NCI-H82 treated with DMSO at 0.1 percent for 48 hours (cell line): ENCODE results near the gene MAGI2.
"Not testable (repeated sequence)": the region's sequence is repeated elsewhere in the genome, so short reads cannot be mapped to it uniquely, and the experiment has no call there.

Experiments used
- DNase-seq: peaks from one replicate; lab custom pipeline; 2025; ENCODE audit not compliant: unreplicated experiment; lab: John Stamatoyannopoulos, UW

MAGI2 gene

DNA sequence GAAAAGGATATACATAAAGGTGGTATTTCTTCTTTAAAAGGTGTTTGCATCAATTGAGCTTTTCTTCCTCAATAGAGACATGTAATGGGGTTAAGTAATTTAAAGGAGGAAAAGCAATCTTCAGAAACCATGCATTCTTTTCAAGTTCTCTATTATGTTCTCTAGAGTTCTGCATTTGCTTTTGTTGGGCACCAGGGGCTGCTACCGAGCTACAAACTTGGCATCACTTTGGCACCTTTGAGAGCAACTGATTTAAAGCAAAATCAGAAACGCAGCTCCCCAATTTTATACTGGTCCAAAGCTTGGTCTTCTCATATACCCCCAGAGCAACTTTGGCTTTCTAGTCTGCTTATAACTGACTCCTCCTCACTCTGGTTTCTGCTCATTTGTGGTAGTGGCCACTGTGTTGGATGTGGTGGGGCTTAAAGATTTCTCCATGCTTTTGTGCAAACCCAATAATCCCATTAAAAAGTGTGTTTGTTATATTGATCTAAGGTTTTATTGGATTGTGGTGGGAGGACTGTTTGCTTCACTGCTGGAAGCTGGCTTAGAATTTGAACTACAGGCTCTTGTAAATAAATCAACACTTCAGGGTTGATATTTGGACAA is 942.8 kb downstream of the MAGI2 start:
- DNase-seq = peak; percentile 83

DNA sequence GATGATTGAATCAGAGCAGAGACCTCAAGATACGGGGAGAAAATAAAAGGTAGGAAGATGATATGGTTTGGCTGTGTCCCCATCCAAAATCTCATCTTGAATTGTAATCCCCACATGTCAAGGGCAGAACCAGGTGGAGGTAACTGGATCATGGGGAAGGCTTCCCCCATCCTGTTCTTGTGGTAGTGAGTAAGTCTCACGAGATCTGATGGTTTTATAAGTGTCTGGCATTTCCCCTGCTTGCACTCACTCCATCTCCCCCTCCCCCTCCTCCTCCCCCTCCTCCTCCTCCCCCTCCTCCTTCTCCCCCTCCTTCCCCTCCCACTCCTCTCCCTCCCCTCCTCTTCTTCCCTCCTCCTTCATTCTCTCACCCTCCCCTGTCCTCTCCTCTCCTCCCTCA is 950.2 kb downstream of the MAGI2 start:
- DNase-seq = not testable (repeated sequence)

DNA sequence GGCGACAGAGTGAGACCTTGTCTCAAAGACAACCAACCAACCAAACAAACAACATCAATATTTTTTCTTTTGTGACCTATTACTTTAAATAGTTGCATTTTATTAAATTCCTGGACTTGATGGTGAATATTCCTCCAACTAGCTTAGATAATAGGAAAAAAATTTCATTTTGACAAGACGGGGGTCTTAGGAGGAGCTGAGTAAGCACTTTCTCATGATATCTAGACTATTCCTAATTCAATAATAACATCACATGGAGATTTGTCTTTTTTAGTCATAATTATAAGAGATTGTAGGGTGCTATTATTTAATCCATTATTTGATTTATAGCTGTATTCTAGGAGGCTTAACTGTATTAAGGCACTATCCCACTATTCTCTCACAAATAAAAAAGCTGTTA is 952.4 kb downstream of the MAGI2 start:
- no peak for DNase-seq

DNA sequence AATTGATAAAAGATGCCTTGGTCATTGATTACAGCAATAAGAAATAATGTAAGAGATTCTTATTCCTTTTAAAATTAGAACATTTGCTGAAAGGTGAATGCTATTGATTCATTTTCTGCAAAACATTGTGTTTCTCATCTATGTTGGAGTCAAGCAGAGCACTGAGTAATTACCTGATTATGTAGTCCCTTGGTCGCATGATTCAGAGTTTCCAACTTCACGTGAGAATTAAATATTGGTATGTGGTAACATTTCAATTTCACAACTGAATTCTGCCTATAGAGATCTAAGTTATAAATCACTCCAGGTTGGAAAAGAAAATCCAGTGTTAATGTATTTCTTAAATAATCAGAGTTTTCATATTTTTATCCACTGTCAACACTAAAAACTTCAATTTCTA is 953.5 kb downstream of the MAGI2 start:
- no peak for DNase-seq

DNA sequence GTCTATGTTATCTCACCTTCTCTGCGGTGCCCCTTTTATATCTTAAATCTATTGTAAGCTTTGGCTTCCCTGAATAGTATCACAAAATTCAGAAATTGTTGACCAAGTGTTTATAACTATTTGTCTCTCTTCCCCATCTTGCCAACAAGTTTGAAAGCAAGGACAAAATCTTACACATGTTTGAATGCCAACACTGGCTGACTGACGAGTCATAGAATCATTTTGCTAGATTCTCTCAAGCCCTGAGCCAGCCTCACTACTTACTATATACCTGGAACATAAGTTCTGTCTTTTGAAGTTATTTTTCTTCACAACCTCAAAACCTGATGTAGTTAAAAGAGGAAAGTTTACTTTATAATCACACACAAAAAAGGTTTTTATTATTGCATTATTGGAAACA is 954.2 kb downstream of the MAGI2 start:
- DNase-seq = no peak

DNA sequence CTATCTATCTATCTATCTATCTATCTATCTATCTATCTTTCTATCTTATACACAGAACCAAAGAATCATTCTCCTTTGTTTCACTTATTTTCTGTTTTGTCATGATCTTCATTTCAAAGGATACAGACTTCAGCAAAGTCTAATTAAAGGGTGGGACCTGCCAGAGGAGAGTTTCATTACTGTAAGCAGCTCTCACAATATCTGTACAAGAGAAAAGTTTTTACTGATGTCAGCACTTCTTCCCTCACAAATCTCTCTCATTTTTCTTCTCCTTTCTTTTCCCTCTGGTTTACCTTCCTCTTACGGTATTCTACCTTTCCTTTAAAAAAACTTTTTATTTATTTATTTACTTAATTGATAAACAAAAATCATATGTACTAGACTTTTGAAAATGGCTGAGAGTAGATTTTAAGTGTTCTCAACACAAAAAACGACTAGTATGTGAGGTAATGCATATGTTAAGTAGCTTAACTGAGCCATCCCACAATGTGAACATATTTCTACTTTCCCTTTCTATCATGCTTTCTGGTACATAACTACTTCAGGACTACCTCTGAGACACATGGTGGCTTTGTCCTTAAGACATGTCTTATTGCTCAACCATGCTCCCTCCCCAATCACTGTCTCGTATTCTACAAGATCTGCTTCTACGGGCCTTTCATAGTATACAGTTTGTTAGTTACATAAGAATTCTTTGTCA is 955.6 kb downstream of the MAGI2 start:
- no peak for DNase-seq

DNA sequence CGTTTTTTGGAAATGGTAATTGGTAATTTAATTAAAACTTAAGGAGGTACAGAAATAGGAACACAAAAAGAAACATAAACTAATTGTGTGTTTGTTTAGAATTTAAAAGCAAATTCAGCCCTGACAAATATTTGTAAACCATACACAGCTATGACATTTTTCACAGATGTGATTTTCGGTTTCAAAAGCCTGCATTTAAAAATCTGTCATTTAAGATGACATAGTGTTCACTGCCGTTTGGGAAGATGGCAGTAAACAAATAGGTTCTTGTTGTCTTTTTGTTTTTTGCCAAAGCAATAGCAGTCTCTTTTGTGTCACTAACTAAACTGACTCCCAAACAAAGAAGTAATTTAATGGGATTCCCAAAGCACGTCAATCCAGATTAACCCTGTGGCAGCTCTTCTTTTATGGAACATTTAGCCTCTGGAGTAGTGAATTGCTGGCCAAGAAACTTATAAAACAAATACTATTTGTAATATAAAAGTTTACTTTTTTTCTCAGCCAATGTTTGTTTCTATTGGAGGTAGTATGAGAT is 957.3 kb downstream of the MAGI2 start:
- DNase-seq = peak; percentile 29

DNA sequence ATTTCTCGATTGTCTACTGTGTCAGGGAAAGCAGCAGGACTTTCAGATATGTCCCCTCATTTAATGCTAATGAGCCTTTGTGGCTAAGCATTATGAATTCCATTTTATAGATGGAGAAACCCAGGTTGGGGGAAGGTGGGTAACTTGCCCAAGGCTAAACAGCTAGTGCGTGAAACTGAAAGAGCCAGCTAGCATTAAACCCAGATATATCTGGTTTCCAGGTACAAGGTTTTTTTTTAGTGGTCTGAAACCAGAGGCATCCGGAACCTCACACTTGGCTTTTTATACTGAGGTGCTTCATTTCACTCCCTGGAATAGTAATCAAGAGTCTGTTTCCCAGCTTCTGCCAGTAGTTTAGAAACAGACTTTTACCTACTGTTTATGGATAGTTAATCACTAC is 960.1 kb downstream of the MAGI2 start:
- DNase-seq = no peak

DNA sequence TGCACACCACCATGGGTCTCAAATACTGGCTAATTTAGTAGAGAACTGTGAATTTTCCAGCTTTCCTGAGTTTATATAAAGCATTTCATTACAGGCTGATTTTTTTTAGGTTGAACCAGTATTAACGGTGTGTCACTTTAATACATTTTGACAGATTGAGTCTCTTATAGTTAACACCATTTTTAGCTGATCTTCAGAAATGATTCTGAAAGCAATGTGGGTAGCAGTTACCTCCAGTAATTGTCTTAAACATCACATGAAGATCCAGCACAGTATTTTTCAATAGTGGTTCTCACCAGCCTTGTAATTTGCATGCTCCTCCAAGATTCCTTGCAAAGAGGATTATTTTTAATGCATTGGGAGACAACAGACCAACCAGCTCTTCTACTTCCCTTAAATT is 961.3 kb downstream of the MAGI2 start:
- DNase-seq = no peak

DNA sequence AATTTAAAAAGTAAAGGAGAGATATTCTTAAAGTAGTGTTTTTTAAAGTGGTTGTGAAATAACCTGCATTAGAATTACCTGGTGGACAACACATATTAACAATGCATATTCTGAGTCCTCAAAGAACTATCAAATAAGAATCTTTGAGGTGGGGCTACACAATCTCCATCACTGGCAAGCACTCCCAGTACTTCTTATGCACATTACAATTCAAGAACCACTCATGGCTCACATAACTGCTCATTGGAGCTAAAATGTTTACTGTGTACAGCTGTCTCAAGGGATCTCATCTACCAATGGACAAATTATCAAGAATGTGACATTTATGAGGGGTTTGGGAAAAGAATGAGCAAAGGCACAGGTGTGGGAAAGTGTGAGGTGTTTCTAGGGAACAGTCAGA is 962.9 kb downstream of the MAGI2 start:
- DNase-seq = no peak

DNA sequence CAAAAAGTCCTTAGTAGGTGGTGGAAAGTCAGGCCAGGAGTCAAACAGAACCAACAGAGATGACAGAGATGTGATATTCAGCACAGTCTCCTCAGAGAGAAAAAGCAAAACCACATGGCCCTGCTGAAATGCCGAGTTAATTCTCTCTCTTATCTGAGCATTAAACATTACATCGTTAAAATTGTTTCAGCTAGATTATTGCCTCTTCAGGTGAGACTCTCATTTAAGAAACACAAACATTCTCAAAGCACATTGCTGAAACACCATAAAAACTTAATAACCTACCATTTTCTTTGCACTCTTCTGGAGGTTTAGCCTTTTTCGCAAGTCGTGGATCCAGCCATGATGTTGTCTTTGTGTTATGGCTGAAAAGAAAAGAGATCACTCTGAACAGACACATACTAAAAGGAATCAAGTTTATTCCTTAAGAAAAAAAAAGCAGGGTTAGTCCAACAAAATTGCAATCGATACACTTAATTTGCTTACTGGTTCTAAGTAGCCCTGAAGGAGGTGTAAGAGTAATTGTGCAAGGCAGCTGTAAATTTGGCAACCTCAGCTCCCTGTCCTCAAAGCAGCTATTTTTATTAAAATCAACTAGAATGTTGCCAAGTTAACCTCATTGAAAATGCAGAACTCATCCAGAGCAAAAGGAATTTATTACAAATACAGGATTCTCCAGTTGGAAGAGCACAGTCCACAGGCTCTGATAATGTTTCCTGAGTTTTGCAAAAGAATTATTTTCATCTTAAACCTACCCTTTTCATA is 963.8 kb downstream of the MAGI2 start:
- no peak for DNase-seq

DNA sequence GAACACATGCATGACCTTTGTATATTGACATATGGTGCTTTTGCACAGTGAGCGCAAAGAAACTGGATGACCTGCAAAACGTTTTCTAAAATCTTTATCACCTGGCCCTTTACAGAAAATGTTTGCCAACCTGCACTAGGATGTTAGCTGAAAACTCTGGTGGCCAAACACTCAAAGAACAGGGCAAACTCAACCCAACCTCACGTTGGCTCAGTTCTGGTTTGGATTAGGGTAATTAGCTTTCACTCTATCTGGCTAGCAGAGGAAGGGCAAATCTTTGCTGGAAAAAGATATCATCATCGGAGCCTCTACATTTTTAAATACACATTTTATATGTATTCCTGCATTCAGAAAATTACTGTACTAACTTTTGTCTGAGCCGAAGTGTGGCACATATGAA is 966.0 kb downstream of the MAGI2 start:
- no peak for DNase-seq

DNA sequence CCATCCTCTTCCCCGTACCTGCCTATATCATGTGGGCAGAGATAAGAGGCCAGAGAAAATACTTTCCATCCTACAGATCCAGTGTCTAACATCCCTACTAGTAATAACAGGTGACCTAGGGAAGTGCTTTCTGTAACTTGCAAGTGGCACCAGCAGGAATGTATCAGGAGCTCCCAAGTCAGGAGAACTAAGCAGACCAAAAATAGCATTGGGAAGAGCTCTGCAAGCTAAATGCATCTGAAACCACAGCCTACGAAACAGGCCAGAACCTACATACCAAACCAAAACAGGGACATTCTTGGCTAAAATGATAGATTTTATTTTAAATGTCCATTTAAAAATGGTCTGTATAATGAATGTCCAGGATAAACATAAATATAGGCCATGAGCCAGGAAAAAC is 974.1 kb downstream of the MAGI2 start:
- DNase-seq = no peak

DNA sequence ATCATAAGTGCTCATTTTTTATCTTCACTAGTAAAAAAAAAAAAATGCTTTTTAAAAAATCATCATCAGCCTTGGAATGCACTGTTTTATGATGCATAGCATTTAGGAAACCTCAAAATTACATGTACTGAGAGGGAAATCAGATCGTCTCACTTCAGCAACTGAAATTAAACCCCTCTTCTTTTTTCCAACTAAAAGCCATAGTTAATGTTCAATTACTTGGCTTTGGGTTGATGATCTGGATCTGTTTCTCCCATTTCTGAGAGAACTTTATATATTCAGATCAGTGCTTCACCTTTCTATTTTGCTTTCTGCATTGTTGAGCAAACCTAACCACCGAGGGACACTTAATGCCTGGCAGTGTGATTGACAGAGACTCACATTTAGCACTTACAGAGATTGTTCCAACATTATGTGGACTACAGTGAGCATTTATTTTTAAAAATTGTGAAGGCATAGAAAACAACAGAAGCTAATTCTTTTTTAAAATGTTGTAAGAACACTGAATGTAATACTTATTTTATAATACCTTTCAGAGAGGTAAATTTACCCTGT is 976.5 kb downstream of the MAGI2 start:
- DNase-seq = no peak

DNA sequence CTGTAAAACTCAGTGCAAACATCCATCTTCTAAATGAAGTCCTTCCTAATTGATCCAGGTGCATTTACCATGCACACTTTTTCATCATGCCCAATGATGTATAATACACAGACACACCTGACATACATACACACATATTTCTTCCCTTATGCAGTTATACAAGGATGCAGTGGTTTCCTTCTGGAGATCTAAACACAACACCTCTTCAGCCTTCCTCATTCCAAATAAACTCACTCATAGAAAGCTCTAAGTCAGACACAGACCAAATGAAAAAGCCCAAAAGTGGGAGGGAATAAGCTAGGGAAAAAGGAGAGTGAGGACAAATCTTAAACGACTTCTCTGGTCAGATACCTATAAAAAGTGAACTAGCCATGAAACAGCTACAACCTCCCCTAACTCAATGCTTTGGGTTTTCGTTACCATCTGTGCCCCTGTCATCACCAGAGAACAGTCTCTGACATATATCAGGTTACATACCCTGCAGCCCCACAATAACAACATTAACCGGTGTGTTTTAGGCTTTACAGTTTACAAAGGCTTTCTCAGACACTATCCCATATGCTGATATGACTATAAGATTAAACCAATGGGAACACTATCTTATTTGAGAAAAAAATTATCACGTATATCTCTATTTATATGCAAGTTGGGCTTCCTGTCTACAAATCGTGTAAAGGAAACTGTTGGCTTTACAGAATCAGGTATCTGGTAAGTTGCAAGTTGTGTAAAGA is 979.7 kb downstream of the MAGI2 start:
- DNase-seq = peak; percentile 71

DNA sequence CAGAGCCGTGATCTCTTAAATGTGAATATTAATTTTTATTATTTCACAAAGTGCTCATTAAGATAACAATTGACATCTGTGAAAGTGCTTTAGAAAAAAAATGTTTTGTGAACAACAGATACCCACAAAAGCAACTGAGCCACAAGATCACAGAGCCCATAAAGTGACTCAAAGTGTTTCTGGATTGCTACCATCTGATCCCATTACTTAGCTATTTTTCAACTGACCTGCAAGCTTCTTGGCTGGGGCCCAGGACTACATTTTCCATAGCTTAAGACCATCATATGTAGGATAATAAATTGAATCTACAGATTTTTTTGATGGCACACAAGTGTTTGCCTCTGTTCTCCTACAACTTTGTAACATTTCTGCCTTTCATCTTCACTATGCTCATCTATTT is 980.4 kb downstream of the MAGI2 start:
- no peak for DNase-seq

DNA sequence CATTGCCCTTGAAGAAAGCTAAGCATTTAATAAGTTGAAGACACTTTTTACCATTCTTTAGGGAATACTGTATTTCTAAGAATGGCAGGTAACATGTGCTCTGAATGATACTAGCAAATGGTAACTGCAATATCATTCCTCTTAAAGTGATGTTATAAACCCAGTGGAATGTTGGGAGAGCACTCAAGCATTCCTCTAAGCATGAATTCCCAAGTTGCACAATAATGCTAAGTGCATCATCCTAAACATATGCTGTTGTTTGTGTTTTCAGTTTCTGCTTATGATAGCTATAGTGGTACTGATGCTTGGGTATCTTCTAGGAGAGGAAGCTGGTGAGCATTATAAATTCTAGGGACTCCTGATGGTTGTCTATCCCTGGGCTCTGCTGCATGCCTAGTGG is 980.9 kb downstream of the MAGI2 start:
- no peak for DNase-seq

DNA sequence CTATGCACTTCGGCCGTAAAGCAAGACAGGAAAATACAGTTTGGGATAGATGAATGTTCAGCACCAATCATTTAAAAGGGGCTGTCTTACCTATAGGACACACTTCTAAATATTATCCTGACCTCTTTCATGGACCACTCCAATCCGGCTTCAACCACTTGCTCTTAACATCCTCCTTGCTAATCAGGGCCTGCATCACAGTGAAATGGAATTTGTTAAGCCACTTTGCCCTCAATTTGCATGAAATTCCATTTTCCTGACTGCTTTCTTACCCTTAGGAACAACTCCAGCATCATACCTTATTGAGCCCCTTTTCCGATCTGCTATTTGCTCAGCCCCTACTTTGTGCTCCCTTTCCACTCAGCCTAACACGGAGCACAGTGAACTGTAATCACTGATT is 987.6 kb downstream of the MAGI2 start:
- no peak for DNase-seq

DNA sequence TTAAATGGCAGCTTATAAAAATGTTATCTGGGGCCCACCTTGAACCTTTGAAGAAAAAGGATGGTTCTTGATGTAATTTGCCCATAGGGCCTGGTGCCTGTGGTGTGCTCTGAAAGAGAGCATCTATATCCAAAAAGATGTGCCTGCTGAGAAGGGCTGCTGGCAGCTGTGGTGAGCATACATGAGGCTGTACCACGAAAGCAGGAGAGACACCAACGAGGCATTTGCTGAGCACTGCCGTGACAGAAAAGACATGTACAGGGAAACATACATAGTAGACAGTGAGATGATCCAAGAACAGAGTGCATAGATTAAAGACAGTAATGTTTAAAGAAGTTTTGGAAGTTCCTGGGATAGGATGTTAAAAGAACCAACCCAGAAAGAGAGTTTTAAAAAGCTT is 990.4 kb downstream of the MAGI2 start:
- DNase-seq = no peak

DNA sequence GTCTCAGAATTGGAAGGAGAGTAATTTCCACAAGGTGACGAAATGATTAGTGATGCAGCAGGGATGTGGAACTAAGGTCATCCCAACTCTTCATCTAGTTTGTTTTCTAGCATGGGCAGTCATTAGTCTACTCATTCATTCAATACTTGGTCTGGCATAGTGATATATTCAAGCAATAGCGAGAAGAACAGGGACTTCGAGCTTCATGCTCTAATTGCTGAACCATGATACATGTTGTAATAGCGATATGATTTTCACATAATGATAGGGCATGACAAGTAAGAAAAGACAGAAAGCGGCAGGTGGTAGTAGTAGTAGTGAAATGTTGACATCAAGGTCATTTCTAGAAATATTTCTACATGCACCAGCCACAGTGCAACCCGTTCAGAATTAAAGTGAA is 1002.8 kb downstream of the MAGI2 start:
- DNase-seq = no peak

DNA sequence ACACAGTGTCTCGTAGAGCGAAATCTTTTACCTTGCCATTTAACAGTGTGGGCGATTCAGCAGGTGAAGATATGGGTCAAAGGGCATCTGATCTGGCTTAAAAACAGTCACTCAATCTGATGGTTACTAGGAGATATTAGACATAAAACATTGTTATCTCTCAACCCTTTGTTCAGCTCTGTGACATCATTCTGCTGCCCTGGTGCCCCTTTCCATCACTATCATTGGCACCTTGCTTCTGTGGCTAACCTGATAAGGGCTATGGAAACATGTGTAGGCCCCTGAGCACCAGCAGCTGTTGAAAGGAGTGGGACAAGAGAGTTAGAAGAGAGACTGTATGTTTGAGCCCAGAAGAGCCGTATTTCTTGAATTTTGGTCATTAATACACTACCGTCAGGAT is 1004.6 kb downstream of the MAGI2 start:
- DNase-seq = no peak
